Suprapubic skin (tissue), 3 donors: ENCODE results near the gene AIRE.

Source experiments
- EP300 ChIP-seq: sonication (generic); formaldehyde crosslinking; IDR thresholded peaks from one replicate; pipeline ENCODE4 v1.6.1; 2017; ENCODE audit warnings: antibody characterized with exemption
- POLR2A ChIP-seq, 2 donors: fragments of 450-650 bp; IDR thresholded peaks; one replicate each; pipeline ENCODE4 v1.6.1; 2017; ENCODE audit warnings: antibody characterized with exemption in 2 of 2, mild to moderate bottlenecking in 2 of 2, moderate library complexity in 2 of 2
- TF ChIP-seq, protein P1 (sequence below), 2 donors: fragments of 200-600 bp in 1 of 2; fragments of 450-650 bp in 1 of 2; sonication (generic) in 1 of 2; IDR thresholded peaks; one replicate each; pipeline ENCODE4 v1.5.1; 2016 to 2019; ENCODE audit warnings: antibody characterized with exemption in 2 of 2, mild to moderate bottlenecking in 1 of 2, moderate library complexity in 1 of 2

DNA sequence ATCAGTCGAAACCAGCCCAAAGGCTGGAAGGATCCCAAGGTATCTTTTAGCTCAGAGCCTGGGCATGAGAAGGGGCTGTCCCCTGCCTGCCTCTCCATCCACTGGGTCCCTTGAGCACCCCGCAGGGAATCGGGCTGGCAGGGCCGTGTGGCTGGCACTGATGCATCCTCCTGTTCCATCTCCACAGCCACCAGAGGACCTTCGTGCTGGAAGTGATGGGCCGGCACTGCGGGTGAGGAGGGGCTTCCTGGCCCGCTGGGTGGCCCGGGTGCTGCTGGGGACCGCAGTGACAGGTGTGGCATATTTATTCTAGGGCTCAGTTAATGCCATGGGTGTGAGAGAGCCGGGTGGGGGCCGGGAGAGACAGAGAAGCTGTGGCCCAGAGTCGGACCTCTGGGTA lies 27.8 kb downstream of the AIRE start:
- TF ChIP-seq, protein P1, sequence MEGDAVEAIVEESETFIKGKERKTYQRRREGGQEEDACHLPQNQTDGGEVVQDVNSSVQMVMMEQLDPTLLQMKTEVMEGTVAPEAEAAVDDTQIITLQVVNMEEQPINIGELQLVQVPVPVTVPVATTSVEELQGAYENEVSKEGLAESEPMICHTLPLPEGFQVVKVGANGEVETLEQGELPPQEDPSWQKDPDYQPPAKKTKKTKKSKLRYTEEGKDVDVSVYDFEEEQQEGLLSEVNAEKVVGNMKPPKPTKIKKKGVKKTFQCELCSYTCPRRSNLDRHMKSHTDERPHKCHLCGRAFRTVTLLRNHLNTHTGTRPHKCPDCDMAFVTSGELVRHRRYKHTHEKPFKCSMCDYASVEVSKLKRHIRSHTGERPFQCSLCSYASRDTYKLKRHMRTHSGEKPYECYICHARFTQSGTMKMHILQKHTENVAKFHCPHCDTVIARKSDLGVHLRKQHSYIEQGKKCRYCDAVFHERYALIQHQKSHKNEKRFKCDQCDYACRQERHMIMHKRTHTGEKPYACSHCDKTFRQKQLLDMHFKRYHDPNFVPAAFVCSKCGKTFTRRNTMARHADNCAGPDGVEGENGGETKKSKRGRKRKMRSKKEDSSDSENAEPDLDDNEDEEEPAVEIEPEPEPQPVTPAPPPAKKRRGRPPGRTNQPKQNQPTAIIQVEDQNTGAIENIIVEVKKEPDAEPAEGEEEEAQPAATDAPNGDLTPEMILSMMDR (IDR thresholded peaks at IDR 0.05) = no peak
- no peak for TF ChIP-seq POLR2A (IDR thresholded peaks at IDR 0.05)
- no peak for TF ChIP-seq EP300
